ENCODE measurements around the gene PDX1. TPM values are rescaled to one million over a fixed set of nuclear protein-coding genes. Genes with fewer than 3 reads are reported as not detected.
A peak's percentile ranks its signal among the peaks of the same experiment; 100 is the strongest.

The PDX1 gene
- total RNA-seq, 4 donors from 2014 or later: not detected

DNA sequence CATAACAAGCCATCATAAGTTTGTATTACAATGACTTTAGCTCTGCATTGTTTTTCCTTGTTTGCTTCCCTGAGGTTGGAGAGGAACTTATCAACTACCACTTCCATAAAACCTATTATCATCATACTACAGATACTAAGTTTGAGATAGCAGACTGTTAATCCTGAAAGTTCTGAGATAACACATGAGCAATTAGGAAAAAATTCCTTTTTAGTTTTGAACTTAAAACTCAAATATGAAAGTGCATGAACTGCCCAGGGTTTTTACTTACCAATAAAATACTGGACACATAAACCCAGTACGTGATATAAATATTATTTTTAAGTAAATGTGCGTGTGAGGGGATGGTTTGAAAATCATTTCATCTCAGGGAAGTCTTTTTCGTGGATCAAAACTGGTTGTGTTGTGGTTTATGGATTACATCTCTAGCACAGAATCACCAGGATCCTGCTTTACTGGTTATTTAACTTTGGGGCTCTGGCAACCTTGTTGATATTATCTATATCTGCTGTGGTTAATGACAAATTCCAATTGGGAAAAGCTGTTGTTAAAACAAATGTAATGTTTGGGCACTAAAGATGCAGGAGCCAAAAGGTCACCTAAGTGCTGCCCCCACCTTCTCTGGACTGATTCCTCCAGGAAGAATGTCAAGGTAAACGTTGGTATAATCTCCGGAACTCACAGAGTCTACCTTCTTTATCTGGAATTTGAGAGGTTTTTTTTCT is 36.9 kb downstream of the PDX1 start:
- TF ChIP-seq, protein P1, sequence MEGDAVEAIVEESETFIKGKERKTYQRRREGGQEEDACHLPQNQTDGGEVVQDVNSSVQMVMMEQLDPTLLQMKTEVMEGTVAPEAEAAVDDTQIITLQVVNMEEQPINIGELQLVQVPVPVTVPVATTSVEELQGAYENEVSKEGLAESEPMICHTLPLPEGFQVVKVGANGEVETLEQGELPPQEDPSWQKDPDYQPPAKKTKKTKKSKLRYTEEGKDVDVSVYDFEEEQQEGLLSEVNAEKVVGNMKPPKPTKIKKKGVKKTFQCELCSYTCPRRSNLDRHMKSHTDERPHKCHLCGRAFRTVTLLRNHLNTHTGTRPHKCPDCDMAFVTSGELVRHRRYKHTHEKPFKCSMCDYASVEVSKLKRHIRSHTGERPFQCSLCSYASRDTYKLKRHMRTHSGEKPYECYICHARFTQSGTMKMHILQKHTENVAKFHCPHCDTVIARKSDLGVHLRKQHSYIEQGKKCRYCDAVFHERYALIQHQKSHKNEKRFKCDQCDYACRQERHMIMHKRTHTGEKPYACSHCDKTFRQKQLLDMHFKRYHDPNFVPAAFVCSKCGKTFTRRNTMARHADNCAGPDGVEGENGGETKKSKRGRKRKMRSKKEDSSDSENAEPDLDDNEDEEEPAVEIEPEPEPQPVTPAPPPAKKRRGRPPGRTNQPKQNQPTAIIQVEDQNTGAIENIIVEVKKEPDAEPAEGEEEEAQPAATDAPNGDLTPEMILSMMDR (IDR thresholded peaks at IDR 0.05): no peak
- no peak for ATAC-seq (ENCODE audit: low FRiP score)
- DNase-seq (ENCODE audit: low spot score): no peak

DNA sequence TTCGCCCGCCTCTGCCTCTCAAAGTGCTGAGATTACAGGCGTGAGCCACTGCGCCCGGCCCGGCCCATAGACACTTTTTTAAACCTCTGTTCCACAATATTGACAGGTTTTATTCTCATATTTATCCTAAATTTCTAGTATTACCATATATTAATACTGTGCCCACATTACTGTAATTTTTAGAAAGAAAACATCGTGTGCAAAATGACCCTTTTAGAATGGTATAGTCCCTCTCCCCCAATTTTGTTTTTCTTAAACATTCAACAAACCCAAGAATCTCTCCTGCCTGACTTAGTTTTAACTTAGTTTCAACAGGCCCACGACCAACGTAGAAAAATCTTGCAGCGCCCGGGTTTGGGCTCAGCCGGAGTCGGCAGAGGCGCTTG is 40.2 kb downstream of the PDX1 start:
- ATAC-seq (ENCODE audit: low FRiP score) (no peak), DNase-seq (ENCODE audit: low spot score) (no peak)
- TF ChIP-seq, protein P1 (IDR thresholded peaks at IDR 0.05): no peak

DNA sequence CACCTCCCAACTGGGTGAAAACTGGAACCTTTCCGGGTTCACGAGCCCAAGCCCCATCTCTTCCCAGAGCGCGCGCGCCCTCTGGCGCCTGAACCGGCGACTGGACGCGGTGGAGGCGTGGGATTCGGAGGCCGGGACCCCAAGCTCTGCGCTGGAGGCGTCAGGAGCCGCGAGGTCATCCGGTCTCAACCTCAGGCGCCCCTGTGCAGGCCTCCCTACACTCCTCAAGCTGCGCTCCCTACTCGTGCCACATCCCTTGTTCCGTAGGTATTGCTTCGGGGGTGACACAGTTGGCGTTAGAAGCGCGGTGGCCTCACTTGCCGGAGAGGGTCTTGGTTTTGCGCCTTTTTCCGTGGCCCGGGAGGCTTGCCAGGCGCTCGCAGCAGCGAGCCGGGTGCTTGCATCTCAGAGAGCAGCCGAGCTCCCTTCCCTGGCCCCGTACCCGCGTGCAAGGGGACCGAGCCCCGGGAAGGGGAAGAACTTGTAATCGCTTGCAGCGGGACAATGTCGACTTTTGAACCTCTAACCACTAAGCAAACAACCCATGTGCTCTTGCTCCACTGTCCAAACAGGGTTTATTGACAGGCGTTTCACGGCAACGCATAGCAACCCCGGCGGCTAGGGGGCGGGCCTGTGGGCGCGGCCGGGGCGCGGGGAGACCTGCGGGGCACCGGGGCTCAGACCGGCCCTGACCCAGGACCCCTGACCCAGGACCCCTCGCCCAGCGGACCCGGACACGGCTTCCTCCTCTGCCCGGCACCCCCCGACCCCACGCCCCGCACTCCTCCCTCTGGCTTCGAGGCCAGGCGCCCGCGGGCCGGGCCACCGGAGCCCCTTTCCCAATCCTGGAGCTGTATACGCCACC is 40.8 kb downstream of the PDX1 start:
- DNase-seq (ENCODE audit: low spot score): no peak
- ATAC-seq (ENCODE audit: low FRiP score): peak; percentile 31
- TF ChIP-seq, protein P1 (IDR thresholded peaks at IDR 0.05): no peak

DNA sequence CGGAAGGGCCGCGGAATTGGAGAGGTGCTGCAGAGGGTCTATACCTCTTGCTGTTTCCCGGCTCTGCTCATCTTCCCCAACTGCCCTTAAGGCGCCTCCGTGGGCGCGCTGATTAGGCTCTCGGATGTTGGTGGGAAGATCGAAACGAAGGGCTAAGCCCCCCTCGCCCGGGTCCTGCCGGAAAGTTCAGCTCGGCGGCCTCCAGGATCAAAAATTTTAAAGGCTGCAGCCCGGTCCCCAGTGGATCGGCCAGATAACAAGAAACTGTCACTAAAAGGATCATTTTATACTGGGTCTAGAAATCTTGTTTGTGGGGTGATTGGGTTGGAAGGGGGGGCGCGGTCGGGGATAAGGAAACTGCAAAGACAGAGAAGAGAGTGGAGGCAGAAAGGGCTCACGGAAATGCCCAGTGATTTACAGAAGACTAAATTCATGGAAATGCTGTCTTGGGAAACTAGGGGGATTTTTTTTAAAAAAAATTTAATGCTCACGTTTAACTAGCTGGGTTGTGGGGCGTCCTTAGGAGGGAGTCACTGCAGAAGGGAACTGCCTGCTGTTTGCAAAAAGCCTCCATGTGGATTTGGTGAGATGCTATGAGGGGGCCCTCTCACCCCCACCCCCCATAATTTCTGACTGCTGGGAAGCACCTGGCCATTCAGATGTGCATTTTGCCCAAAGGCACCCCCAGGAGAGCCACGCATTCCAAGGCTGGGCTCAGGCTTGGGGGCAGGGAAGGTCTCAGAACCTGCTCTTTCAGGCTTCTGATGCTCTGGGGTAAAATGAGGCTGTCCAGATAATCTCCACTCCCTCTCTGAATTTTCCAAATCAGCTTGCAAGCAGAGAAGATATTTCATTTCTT is 41.7 kb downstream of the PDX1 start:
- DNase-seq (ENCODE audit: low spot score) (no peak), ATAC-seq (ENCODE audit: low FRiP score) (peak; percentile 34)
- TF ChIP-seq, protein P1 (IDR thresholded peaks at IDR 0.05): no peak

DNA sequence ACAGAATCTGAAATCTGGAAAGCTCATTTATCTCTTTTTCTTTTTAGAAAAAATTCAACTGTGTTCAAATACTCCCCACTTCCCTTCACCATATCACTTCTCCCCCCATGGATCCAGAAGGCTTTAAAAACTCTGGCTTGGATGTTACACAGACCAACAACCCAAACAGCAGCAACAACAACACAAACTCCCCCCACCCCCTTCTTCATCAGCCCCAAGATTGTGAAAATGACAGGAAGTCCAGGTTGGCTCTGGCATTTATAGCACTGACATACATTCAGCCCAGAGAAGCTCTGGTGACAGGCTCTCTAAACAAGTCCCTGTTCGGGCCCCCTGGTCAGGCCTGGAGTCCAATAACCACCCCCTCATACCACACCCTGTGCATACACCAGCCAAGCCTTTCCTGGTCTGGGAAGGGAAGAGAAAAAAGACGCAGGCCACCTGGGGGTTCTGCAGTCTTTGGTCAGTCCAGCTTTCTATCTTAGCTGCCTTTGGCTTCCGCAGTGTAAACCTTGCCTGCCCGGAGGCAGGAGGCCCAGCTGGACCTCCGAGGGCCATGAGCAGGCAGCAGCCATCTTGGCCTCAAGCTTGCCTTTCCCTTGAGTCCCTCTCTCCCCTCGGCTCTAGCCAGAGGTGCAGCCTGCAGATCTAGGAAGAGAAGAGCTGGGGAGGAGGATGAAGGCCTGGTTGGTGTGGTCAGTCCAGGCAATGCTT is 42.5 kb downstream of the PDX1 start:
- DNase-seq (ENCODE audit: low spot score) (no peak), ATAC-seq (ENCODE audit: low FRiP score) (no peak)
- TF ChIP-seq, protein P1 (IDR thresholded peaks at IDR 0.05): no peak

DNA sequence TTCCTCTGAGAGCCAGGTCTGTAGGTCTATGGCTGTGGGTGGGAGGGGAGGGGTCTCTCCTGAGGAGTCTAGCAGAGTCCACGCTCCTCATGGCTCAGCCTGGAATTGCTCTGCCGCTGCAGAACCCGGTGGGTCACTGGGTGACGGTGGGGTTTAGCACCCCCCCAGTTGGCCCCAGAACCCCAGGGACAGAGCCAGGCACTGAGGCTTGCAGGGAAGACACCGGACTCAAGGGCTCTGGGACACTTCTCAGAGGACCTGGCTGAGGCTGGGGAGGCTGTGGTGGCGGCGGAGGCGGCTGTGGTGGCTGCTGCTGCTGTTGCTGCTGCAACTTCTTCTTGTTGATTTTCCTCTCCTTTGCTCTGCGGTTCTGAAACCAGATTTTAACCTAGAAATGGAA is 43.2 kb downstream of the PDX1 start:
- ATAC-seq (ENCODE audit: low FRiP score) (no peak), DNase-seq (ENCODE audit: low spot score) (no peak)
- TF ChIP-seq, protein P1 (IDR thresholded peaks at IDR 0.05): no peak
